NCI-H2029 treated with DMSO at 0.1 percent for 48 hours (cell line): ENCODE data around the gene NOX3.
"Not testable (repeated sequence)": the region's sequence is repeated elsewhere in the genome, so short reads cannot be mapped to it uniquely, and the experiment has no call there.

ENCODE experiments used
- DNase-seq: peaks from one replicate; lab custom pipeline; 2025; lab: John Stamatoyannopoulos, UW

Gene NOX3

DNA sequence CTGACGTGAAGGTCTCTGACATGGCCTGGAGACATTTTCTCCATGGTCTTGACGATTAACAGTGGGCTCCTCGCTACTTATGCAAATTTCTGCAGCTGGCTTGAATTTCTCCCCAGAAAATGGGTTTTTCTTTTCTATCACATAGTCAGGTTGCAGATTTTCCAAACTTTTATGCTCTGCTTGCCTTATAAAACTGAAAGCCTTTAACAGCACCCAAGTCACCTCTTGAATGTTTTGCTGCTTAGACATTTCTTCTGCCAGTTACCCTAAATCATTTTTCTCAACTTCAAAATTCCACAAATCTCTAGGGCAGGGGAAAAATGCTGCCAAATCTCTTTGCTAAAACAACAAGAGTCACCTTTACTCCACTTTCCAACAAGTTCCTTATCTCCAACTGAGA is 12.9 kb upstream of the NOX3 start:
- not testable (repeated sequence) for DNase-seq

DNA sequence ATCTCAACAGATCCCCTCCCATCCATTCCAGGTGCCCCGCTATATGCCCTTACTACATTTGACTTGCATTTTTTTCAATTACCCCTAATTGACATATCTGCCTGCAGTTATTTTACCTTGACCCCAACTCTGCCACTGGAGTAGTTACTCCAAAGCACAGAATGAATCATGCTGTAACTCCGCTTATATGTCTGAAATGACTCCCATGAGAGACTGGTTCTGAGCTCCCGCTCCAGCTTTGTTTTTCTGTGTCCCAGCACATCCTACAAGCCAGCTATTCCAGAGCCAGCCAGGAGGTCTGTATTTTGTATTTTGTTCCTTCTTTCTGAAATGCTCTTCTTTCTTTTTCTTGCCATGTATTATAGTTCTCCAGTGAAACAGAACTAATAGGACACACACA is 10.9 kb upstream of the NOX3 start:
- DNase-seq: no peak

- DNase-seq: no peak
Observed at GRCh38 chr6:155461556-155461955, 5.9 kb upstream of the NOX3 start.

- DNase-seq: no peak
Observed at GRCh38 chr6:155454471-155454870, 1.2 kb downstream of the NOX3 start.

DNA sequence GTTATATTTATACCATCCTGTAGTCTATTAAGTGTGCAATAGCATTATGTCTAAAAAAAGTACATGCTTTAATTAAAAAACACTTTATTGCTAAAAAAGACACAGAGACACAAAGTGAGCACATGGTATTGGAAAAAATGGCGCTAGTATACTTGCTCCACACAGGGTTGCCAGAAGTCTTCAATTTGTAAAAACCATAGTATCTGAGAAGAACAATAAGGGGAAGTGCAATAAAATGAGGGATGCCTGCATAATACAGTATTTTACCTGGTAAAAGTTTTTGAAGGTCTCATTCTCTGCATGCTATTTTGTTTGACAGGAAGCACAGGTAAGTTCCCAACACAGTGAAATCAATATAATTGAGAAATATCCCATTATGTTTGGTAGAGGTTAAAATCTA is 1.6 kb downstream of the NOX3 start:
- DNase-seq: no peak

- no peak for DNase-seq
Observed at GRCh38 chr6:155452576-155452975, 3.1 kb downstream of the NOX3 start.

- not testable (repeated sequence) for DNase-seq
Observed at GRCh38 chr6:155451530-155451929, 4.1 kb downstream of the NOX3 start.

DNA sequence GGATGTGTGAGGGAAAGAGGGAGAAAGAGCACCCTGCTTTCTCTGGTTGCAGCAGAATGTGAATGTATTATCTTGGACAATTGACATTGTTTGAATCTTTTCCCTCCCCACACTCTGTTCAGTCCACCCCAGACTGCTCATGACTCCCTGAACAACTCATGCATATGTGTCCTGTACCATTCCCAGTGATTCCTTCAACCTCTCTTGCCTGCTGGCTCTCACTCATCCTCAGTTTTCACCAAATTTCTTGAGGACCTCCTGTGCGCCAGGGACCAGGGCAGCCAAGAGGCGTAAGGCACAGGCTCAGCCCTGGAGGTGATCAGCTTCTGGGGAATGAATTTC is 5.4 kb downstream of the NOX3 start:
- DNase-seq: no peak

DNA sequence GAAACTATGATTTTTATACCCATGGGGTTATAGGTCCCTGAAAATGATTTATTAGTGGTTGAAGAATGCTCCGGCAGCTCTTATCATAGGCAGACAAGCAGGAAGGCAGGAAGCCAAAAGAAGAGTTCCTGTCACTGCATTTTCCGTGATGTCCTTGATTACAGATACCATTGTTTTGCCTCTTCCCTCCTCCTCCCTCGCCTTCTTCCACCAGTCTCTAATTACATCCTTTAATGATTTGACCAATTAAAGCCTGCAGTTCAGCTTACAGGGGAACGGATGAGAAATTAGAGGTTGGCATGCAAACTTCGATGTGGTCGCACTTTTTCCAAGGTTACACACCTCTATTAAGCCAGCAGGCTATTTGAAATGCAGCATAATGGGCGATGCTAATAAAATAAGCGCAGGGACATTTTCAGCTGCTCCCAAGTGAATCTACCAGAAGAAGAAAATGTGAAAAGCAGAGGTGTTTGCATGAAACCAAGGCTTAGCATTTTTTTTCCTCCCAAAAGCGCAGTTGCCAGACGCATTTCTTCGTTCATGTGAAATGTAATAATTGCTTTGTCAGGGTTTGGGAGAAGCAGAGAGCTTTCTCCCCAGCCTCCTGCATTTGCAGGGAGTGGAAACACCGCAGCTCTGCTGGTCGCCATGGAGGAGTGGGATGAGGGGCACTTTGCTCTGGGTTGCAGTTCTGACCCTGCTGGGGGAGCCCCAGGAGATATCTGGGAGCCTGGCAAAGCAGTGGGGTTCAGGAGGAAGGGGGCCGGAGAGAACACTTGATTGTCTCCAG is 6.0 kb downstream of the NOX3 start:
- DNase-seq: peak; percentile 41

DNA sequence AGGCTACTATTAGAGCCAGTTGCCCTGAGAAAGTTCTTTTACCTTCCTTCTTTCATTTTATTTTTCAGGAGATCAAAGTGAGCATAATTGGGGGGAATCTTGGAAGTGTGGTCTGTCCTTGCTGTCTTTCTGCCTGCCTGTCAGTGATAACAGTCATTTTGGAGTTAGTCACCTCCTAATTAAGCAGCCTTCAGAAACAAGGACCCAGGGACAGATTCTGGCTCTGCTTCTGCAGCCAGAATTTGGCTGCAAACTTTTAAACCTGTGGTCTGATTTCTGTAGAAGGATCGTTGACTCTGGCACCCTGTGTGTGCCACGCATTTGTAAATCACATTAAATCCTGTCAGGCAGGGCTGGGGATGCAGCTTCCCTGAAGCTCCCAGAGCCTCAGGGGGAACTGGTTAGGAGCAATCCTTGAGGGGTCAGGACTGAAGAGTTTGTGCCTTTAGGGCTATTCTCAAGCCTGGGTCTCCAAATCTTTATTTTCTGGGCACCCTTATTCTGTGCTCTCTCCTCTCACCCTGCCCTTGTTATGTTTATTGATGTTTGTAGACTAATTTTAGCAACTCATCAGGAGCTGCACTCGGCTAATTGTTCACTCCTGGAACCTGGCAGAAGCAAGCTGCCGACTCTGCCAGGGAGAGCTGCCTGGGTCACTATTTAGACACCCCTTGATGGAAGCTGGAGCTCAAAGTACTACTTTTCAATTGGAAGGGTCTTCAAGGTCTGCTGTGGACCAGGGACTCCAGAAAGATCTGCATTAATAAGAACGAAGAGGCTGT is 6.8 kb downstream of the NOX3 start:
- DNase-seq: peak; percentile 41

- no peak for DNase-seq
Observed at GRCh38 chr6:155447949-155448348, 7.7 kb downstream of the NOX3 start.

- no peak for DNase-seq
Observed at GRCh38 chr6:155444952-155445903, 10.4 kb downstream of the NOX3 start.

GRCh38 chr6:155444120-155444917 is 11.3 kb downstream of the NOX3 start:
- no peak for DNase-seq

GRCh38 chr6:155443168-155443567 is 12.5 kb downstream of the NOX3 start:
- DNase-seq: no peak

DNA sequence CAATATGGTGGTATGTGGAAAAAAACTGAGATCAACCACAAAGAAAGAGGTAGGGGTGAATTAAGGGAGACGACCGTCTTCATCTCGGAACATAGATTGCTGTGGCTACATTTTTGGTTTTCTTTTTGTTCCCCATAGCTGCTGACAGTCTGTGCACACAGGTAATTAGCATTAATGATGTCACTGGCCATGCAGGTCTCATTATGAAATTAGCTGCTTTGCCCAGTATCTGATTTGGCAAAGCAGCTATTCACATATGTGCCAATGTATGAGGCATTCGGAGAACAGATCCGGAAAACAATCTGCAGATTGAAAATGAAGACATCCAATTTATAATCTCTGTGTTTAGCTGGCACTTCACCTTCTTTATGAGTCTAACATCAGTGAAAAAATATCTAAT is 13.1 kb downstream of the NOX3 start:
- no peak for DNase-seq

DNA sequence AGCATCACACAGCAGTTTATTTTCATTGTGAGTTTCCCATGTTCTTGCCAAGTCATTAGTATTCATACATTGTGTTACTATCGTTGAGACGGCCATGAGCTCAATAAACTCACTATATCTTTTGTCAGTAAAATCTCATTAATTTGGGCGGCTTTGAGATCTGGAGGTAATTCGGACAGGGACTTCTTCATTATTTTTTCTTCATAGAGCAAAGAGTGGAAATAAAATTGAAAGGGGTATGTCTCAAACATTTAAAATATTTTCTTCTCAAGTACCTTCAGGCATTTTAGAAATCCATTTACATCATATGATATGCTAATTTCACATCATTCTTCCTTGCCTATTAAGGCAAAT is 14.6 kb downstream of the NOX3 start:
- DNase-seq: no peak

DNA sequence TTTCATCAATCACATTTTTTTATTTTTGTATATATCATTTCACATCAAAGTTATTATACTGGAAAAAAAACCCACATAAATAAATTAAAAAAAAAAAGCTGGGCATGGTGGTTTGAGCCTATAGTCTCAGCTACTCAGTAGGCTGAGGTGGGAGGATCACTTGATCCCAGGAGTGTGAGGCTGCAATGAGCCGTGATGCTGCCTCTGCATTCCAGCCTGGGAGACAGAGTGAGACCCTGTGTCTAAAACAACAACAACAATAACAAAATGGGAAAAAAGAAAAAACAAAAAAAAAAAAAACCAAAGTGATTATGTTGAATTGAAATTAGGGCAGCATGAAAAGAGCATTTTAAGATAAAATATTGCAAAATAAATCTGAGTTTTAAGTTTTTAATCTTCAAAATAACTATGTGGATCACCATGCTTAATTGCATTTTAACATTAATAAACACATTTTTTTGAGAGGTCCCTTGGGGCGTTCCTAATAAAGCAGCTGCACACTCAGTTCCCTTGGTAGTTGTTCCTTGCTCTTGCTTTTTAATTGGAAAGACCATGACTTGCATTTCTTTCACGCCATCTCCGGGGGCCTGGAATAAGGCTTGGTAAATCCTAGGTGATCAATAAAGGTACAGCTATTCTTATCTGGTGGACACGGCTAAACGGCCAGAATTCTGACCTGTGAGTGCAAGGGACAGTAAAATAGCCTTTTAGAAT is 15.1 kb downstream of the NOX3 start:
- no peak for DNase-seq

GRCh38 chr6:155439376-155439775 is 16.3 kb downstream of the NOX3 start:
- DNase-seq: no peak

DNA sequence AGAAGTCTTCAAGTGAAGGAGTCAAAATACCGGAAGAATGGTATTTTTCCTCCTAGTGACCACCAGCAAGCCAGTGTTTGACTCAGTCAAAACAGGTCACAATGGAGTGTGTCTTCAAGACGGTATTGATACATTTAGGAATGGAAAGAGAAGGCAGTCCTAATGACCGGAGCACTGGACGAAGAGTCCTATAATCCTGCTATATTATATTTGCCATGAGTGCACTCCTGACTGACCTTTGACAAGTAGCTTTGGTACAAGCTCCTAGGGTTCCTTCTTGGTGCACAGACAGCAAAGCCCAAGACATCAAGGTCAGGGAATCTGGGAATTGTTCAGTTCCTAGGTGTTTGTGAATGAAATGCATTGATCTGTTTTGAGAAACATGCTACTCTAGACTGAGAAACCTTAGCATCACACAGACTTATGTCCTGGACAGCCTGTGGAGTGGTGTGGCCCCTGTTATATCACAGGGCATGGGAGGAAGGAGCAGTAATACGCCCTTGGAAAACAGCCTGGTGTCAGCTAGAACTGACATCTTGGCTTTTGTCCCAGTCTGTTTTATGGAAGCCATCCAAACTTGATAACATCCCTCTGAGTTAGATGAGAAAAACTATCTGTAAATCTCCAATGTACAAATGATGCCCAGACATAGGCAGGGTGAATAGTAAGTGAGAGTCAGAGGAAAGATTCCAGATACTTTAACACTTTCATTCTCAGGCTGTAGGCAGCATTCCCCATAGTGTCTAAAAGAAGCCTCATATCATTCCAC is 18.5 kb downstream of the NOX3 start:
- DNase-seq: no peak

DNA sequence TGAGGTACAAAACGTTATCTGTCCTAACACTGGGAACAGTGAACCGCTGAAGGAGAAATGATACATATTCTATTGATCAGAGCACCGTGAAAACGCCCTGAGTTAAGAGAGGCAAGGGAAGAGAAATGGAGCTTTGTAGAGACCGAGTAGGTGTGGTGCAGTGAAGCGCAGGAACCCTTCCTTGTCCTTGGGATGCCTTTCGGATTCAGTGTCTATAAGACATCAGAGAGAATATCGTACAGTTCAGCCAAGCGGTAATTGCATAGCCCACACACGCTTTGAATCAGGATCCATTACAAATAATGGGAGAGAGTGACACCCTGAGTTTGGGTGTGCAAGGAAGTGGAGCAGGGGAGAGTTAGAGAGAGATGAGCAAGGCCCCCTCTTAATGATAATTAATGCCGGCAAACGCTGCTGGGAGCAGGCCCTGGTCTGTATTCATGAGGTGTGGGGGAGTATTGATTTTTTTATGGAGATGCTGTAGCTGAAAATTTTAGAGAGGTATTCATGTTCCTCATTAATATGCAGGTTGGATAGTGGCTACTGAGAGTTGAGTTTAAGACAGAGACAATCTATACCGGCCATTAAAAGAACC is 20.7 kb downstream of the NOX3 start:
- DNase-seq: no peak
